Measurements from ENCODE around the gene SHROOM3.
"Not testable (repeated sequence)": the region's sequence is repeated elsewhere in the genome, so short reads cannot be mapped to it uniquely, and the experiment has no call there.

Gene SHROOM3

DNA sequence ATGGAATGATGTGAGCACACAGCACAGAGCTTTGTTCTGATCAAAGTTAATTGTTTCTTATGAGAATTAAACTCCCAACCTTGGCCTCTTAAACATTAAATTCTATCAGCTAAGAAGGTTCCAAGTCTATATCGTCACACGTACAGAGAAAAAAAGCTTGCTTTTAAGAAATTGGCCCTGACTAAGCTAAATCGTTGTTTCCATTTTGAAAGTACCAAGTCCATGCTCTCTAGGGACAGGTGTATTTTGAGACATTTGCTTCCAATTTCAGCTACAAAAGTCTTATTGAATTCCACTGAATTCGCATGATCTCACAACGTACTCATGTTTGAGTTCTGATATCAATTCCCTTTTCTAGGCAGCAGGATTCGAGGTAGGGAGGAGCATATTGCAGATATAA lies 157.4 kb downstream of the SHROOM3 start:
- DNase-seq (ENCODE audit: low read depth in 3 of 3) = no peak

GRCh38 chr4:76594173-76594572 lies 159.1 kb downstream of the SHROOM3 start:
- DNase-seq (ENCODE audit: low read depth in 3 of 3) = no peak

- DNase-seq (ENCODE audit: low read depth in 3 of 3) = no peak
Observed at GRCh38 chr4:76595435-76595834, 160.4 kb downstream of the SHROOM3 start.

- DNase-seq (ENCODE audit: low read depth in 3 of 3) = no peak
Observed at GRCh38 chr4:76596713-76597112, 161.7 kb downstream of the SHROOM3 start.

DNA sequence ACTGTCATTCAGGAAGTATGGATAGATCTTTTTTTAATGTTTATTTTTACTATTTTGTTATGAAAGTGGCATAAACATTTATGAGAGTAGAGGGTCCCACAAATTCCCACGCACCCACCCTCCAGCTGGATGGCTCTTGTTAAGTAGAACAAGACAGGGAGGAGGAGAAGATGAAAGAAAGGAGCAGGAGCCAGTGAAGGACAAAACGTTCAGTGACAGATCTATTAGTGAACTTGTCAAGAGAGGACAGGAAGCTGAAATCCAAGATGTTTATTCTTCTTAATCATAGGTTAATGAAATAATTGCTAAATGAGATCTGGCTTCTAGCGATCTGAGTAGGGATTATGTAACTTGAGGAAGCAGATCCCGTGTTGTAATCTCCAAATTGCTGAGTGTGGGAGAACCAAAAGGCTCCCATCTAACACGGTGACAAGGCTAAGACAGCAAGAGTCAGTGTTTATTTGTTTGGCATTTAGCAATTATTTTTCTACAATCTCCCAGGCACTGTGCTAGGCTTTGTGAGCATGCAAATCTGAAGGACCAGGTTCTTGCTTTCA lies 162.5 kb downstream of the SHROOM3 start:
- no peak for DNase-seq (ENCODE audit: low read depth in 3 of 3)

- DNase-seq (ENCODE audit: low read depth in 3 of 3) = no peak
Observed at GRCh38 chr4:76600447-76600846, 165.4 kb downstream of the SHROOM3 start.

DNA sequence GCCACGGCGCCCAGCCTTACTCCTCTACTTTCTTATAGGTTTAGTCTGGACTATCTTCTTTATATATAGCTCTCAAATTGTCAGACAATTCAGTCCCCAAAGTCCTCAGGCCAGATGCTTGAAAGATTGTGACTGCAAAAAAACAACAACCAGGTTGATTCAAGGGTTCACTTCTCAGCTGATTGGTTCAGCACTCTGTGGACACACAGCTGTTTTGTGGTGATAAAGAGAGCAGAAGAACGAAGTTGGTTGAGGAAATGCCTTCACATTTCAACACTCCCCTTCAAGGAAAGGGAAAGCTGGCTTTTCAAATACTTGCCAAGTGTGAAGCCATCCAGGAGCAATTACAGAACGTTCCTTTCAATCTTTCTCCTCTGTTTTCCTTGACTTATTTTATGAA lies 166.8 kb downstream of the SHROOM3 start:
- no peak for DNase-seq (ENCODE audit: low read depth in 3 of 3)

GRCh38 chr4:76605099-76605563 lies 170.1 kb downstream of the SHROOM3 start:
- no peak for DNase-seq (ENCODE audit: low read depth in 3 of 3)

DNA sequence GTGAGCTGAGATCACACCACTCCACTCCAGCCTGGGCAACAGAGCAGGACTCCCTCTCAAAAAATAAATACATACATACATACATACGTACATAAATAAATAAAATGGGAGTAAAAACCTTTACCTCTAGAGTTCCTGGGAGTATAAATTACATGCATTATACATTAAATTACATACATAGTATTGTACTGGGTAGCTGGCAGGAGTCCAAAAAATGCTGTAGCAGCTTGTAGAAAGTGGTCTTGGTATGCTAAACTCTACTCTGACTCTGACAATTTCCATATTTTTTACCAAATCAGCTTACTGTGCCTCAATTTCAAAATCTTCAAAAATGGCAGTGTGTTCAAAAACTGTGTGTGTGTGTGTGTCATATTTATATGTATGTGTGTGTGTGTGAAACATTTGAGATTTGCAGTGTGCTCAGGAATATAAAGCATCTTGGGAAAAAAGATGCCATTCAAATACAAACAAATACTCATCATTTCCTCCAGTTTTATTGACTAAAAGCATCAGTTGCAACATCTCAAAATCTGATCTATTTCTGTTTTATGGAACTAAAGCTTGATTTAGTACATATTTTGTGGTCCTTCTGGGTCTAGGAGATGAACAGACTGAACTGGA lies 171.7 kb downstream of the SHROOM3 start:
- no peak for DNase-seq (ENCODE audit: low read depth in 3 of 3)

DNA sequence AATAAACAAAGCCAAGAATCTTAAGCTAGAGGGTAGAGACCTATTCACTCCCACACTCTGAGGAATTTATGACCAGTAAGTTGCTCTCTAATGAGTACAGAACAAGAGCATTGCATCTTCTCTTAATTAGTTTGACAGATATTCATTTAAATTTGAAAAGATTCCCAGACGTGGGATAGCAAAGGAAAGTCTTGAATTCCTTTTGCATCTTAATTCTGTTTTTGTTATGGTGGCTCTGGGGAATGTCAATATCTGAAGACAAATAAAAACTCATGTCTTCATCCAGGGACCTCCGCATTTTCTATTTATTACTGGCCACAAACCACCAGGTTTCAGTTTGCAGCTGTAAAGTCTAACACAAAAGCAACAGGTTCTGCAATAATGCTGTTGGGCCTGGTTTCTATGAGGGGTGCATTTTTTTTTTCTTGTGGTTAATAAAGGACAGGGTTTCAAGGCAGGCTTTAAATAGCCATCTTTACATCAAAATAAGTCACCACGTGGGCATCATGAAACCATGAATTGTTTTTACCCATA lies 172.3 kb downstream of the SHROOM3 start:
- DNase-seq (ENCODE audit: low read depth in 3 of 3) = no peak

GRCh38 chr4:76607846-76608245 lies 172.8 kb downstream of the SHROOM3 start:
- DNase-seq (ENCODE audit: low read depth in 3 of 3) = no peak

DNA sequence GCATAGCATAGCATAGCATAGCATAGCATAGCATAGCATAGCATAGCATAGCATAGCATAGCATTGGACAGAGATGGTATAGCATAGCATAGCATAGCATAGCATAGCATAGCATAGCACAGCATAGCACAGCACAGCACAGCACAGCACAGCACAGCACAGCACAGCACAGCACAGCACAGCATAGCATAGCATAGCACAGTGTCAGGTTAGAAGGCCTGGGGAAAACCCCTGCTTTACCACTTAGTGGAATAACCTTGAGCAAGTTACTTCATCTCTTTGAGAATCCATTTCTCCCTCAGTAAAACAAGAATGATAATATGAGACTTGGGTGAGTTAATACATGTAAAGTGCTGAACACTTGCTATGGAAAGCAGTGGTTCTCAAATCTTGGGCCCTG lies 173.5 kb downstream of the SHROOM3 start:
- DNase-seq (ENCODE audit: low read depth in 3 of 3) = not testable (repeated sequence)

DNA sequence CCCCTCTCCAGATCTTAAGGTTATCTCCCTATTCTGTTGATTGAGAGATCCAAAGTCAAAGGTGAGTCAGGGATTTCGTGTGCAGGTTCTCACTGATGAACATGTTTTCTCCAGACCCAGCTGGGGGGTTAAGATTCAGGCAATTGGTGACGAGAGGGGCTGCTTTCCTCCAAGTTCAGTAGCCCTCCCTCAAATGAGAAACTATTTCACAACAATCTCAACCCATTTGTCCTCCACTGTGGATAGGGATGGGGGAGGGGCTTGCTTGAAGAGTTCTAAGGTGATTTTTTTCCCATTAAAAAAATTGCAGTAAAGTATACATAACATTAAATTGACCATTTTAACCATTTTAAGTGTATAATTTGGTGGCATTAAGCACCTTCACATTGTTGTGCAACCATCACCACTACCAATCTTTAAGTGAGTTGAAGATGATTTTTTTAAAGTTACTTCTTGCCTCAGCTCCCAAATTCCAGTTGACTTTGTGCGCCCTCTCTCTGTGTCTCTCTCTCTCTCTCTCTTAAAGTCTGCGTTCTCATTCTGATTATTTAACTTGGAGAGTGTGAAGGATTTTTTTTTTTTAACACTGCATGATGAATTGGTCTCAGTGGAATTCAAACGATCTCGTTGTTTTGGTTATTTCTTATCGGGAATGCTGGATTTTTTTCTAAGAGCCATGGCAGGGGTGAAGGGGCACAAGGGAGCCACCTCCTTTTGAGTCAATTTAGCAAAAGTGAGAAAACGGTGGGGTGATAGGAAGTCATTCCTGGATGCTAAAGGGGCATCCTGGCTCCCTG lies 175.9 kb downstream of the SHROOM3 start:
- no peak for DNase-seq (ENCODE audit: low read depth in 3 of 3)

DNA sequence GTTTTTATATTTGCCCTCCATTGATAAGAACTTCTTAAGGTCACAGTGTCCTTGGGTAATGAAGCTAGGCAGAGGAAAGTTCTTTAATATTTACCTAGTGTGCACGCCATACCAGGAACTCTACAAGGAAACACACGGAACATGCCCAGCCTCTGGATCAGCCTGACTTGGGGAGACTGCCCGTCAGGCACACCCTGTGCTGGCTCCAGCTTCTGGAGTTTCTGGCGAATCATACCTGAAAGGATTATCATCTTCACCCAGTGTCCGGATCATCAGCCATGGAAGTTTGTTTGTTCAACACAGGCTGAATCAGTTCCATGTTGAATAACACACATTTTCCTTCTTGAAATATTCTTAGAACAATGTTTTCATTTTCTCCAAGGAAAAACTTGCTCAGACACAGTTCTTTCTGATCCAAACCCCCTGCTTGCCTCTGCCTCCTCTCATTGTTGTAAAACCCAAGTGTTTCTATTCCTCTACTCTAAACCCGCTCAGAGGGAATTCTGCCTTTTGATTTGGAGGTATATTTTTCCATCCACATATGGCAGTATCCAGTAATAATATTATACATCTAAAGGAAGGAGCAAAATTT lies 176.7 kb downstream of the SHROOM3 start:
- DNase-seq (ENCODE audit: low read depth in 3 of 3) = no peak

DNA sequence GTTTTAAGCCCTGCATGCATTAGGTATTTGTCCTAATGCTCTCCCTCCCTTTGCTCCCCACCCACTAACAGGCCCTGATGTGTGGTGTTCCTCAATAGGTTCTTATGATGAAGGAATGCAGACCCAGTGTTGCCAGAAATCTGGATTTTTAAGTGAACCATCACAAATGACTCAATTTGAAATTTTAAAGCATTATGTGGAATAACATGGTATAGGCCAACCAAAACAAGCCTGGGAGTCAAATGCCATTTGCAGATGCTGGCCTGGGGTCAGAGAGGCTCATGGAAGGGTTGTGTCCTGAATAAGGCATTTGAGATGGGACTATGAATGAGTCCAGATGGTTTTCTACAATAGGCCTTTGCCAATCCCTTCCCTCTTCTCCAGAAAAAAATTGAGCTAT lies 179.6 kb downstream of the SHROOM3 start:
- DNase-seq (ENCODE audit: low read depth in 3 of 3) = no peak

DNA sequence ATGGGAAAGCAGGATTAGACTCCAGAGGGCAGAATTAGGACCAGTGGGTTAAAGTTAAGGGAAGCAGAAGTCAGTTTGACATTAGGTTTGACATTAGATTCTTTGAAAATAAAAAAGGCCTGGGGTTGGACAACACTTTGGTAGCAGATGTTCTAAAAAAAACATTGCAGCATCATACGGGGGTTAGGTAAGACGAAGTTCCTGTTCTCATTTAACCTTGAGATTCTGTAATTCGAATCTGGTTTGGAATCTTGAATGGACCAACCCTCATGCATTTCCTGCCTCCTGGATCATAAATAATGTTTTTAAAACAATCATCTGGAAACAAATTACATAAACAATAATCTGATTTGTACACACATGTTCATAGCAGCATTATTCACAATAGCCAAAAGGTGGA lies 181.0 kb downstream of the SHROOM3 start:
- no peak for DNase-seq (ENCODE audit: low read depth in 3 of 3)

- DNase-seq (ENCODE audit: low read depth in 3 of 3) = no peak
Observed at GRCh38 chr4:76616526-76616925, 181.5 kb downstream of the SHROOM3 start.

GRCh38 chr4:76620723-76621468 lies 185.9 kb downstream of the SHROOM3 start:
- DNase-seq (ENCODE audit: low read depth in 3 of 3) = no peak

GRCh38 chr4:76622126-76622525 lies 187.1 kb downstream of the SHROOM3 start:
- DNase-seq (ENCODE audit: low read depth in 3 of 3) = no peak

DNA sequence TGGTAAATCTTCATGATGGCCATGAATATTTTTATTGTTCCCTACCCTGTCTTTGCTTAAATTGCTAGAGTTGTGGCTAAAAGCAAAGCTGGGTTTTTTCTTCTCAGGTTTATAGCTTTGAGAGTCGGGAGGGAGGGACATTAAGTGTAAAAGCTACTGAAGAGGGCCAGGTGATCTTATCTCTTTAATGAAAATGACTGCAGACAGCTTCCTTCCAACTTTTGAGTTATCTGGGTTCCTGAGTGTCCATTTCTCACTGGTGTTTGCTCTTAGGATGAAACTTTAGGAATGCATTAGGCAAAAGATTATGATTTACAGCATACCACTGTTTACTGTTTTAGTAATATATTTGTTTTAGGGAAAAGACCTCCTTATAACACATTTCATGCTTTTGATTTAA lies 187.7 kb downstream of the SHROOM3 start:
- DNase-seq (ENCODE audit: low read depth in 3 of 3) = no peak

GRCh38 chr4:76623217-76624045 lies 188.4 kb downstream of the SHROOM3 start:
- DNase-seq (ENCODE audit: low read depth in 3 of 3) = no peak

Data from stimulated activated CD4-positive, alpha-beta T cell treated with anti-CD3 and anti-CD28 coated beads, TNF-alpha, amount 100 ng/mL, for 48 hours (primary cell).